Keratinocyte (primary cell): ENCODE results near the gene FOXK2. TPM values are rescaled to one million over a fixed set of nuclear protein-coding genes. Genes with fewer than 3 reads are reported as not detected.

ENCODE experiments used
- DNase-seq: peaks from one replicate; pipeline ENCODE4 v3.0.0-alpha.2; 2011; ENCODE audit warnings: low read depth, missing footprints, low spot score
- FAIRE-seq: peaks from 2 replicates; lab custom pipeline; 2011; peaks lifted over from hg19 to GRCh38; lab: Jason Lieb, UNC
- H2AFZ ChIP-seq: 2 replicates; pipeline ENCODE4 v1.6.0; 2012; ENCODE audit warnings: low read length, control low read depth, inconsistent platforms; ENCODE audit not compliant: control insufficient read depth
- H3K27ac ChIP-seq: 2 replicates; pipeline ENCODE4 v1.5.1; 2011; ENCODE audit warnings: low read length; ENCODE audit not compliant: control insufficient read depth, insufficient read depth
- H3K27me3 ChIP-seq: 3 replicates; pipeline ENCODE4 v1.6.0; 2011; ENCODE audit warnings: low read length; ENCODE audit not compliant: control insufficient read depth, insufficient read depth; ENCODE audit errors: extremely low read depth
- H3K36me3 ChIP-seq, 2 experiments: 2 replicates in 1 of 2; 3 replicates in 1 of 2; pipeline ENCODE4 v1.5.1; 2011; ENCODE audit warnings: low read length in 2 of 2, mild to moderate bottlenecking in 1 of 2; ENCODE audit not compliant: control insufficient read depth in 2 of 2, insufficient read depth in 2 of 2; ENCODE audit errors: extremely low read depth in 1 of 2
- H3K4me1 ChIP-seq: 3 replicates; pipeline ENCODE4 v1.5.1; 2011; ENCODE audit warnings: low read length; ENCODE audit not compliant: control insufficient read depth, insufficient read depth; ENCODE audit errors: extremely low read depth
- H3K4me2 ChIP-seq: 3 replicates; pipeline ENCODE4 v1.6.0; 2011; ENCODE audit warnings: low read depth, low read length; ENCODE audit not compliant: control insufficient read depth, insufficient read depth; ENCODE audit errors: extremely low read depth
- H3K4me3 ChIP-seq, 3 experiments: fragments of 200-600 bp in 1 of 3; sonication (generic) in 1 of 3; 2 replicates in 2 of 3; 3 replicates in 1 of 3; pipeline ENCODE4 v1.5.1; 2011 to 2016; ENCODE audit warnings: low read length in 3 of 3, mild to moderate bottlenecking in 3 of 3, control low read depth in 2 of 3, inconsistent platforms in 1 of 3, low read depth in 1 of 3, mixed read lengths in 1 of 3, mixed run types in 1 of 3, moderate library complexity in 1 of 3; ENCODE audit not compliant: control insufficient read depth in 2 of 3, insufficient read depth in 2 of 3; ENCODE audit errors: extremely low read depth in 1 of 3
- H3K79me2 ChIP-seq: 2 replicates; pipeline ENCODE4 v1.6.0; 2012; ENCODE audit warnings: low read length; ENCODE audit not compliant: control insufficient read depth, insufficient read depth
- H3K9ac ChIP-seq: 3 replicates; pipeline ENCODE4 v1.6.0; 2011; ENCODE audit warnings: low read length; ENCODE audit not compliant: control insufficient read depth, insufficient read depth; ENCODE audit errors: extremely low read depth
- H3K9me1 ChIP-seq: 3 replicates; pipeline ENCODE4 v1.6.0; 2011; ENCODE audit warnings: low read length; ENCODE audit not compliant: control insufficient read depth, insufficient read depth; ENCODE audit errors: extremely low read depth
- H3K9me3 ChIP-seq: 2 replicates; pipeline ENCODE4 v1.5.1; 2012; ENCODE audit warnings: low read depth, low read length; ENCODE audit not compliant: control insufficient read depth
- H4K20me1 ChIP-seq: 3 replicates; pipeline ENCODE4 v1.6.0; 2011; ENCODE audit warnings: low read length; ENCODE audit not compliant: control insufficient read depth, insufficient read depth; ENCODE audit errors: extremely low read depth
- EZH2 ChIP-seq: IDR thresholded peaks from one replicate; pipeline ENCODE4 v1.6.1; 2012; ENCODE audit warnings: inconsistent platforms, mild to moderate bottlenecking, low read length, moderate library complexity
- dilution Hi-C: fragments of 300-500 bp; cut with MboI; formaldehyde crosslinking; loops from one replicate; pipeline ENCODE4 v1.7.0; 2020; ENCODE audit warnings: low sequenced_read_pairs; ENCODE audit not compliant: extremely low pct_ligation_motif_present
- polyA plus RNA-seq, 5 experiments: library from polyadenylated mRNA; depleted of rRNA in 3 of 5; stranded (reverse) in 3 of 5; stranded (forward) in 1 of 5; unstranded in 1 of 5; fragments of >200 nt; gene quantifications; 1 replicate in 1 of 5; 2 replicates in 3 of 5; 3 replicates in 1 of 5; pipeline versions ENCODE4 v1.2.1 to v1.2.3, GENCODE V29; 2011 to 2012; ENCODE audit warnings: missing spikeins in 2 of 5, low read depth in 1 of 5, low replicate concordance in 1 of 5
- TF ChIP-seq, protein P1 (sequence below), 3 experiments: IDR thresholded peaks in 1 of 3; conservative IDR thresholded peaks in 1 of 3; optimal IDR thresholded peaks in 1 of 3; 2 replicates in 2 of 3; 3 replicates in 1 of 3; pipeline versions ENCODE3 to v1.5.1; 2011; ENCODE audit warnings: low read length in 3 of 3, mild to moderate bottlenecking in 3 of 3, moderate library complexity in 2 of 3, control low read depth in 1 of 3, inconsistent platforms in 1 of 3; ENCODE audit not compliant: insufficient read depth in 2 of 3; ENCODE audit errors: extremely low read depth in 1 of 3

FOXK2 gene
- polyA plus RNA-seq, 1 donor (not counting 4 experiments of a cell fraction or from before 2014, with no cell fraction given), result 43.9 TPM

GRCh38 chr17:82487910-82488309 is 31.6 kb upstream of the FOXK2 start:
- dilution Hi-C loops, result no loop called here
- H3K36me3 ChIP-seq, result peaks cover 0 to 12% of the 10 kb centered on the region in 2 experiments
- no peak overlapping the region for H2AFZ ChIP-seq
- H3K4me1 ChIP-seq, result peaks cover 11% of the 10 kb centered on the region
- H3K9ac ChIP-seq, result no peak overlapping the region
- TF ChIP-seq EZH2, result no peak
- H3K9me1 ChIP-seq, result no peaks in the 10 kb centered on the region
- no peak overlapping the region for H3K4me2 ChIP-seq
- H3K4me3 ChIP-seq, result no peak overlapping the region
- FAIRE-seq (no peak), DNase-seq (no peak)
- no peaks in the 10 kb centered on the region for H4K20me1 ChIP-seq
- no peaks in the 10 kb centered on the region for H3K79me2 ChIP-seq
- no peak overlapping the region for H3K27ac ChIP-seq
- no peaks in the 10 kb centered on the region for H3K9me3 ChIP-seq
- H3K27me3 ChIP-seq, result no peaks in the 10 kb centered on the region

DNA sequence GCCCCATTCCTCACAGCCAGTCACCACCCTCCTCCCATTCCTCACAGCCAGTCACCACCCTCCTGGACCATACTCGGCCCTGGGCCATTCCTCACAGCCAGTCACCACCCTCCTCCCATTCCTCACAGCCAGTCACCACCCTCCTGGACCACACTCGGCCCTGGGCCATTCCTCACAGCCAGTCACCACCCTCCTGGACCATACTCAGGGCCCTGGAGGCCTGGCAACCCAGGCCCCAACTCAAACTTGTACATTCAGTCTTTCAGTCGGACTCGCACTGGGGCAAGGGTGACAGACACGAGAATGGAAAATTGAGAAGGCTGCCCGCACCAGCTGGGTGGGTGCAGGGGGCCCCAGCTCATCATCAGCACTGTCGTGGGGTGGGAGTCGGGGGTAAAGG is 30.4 kb upstream of the FOXK2 start:
- Histone ChIP-seq H4K20me1 (no peaks in the 10 kb centered on the region), H3K9me3 (no peaks in the 10 kb centered on the region), H3K4me2 (no peak overlapping the region), H3K27ac (no peak overlapping the region), H3K79me2 (no peaks in the 10 kb centered on the region), H3K9ac (no peak overlapping the region), H3K9me1 (no peaks in the 10 kb centered on the region), H3K4me3 (no peak overlapping the region), H3K27me3 (no peaks in the 10 kb centered on the region), H3K4me1 (peaks cover 23% of the 10 kb centered on the region), H3K36me3 (peaks cover 0 to 6% of the 10 kb centered on the region in 2 experiments), H2AFZ (no peak overlapping the region)
- TF ChIP-seq EZH2, result no peak
- TF ChIP-seq, protein P1, sequence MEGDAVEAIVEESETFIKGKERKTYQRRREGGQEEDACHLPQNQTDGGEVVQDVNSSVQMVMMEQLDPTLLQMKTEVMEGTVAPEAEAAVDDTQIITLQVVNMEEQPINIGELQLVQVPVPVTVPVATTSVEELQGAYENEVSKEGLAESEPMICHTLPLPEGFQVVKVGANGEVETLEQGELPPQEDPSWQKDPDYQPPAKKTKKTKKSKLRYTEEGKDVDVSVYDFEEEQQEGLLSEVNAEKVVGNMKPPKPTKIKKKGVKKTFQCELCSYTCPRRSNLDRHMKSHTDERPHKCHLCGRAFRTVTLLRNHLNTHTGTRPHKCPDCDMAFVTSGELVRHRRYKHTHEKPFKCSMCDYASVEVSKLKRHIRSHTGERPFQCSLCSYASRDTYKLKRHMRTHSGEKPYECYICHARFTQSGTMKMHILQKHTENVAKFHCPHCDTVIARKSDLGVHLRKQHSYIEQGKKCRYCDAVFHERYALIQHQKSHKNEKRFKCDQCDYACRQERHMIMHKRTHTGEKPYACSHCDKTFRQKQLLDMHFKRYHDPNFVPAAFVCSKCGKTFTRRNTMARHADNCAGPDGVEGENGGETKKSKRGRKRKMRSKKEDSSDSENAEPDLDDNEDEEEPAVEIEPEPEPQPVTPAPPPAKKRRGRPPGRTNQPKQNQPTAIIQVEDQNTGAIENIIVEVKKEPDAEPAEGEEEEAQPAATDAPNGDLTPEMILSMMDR (optimal IDR thresholded peaks at IDR 0.05 in 1 of 3, IDR thresholded peaks at IDR 0.05 in 1 of 3, conservative IDR thresholded peaks at IDR 0.05 in 1 of 3; ENCODE audit: extremely low read depth in 1 of 3, insufficient read depth in 2 of 3, low read length in 3 of 3), result no peak
- dilution Hi-C loops, result no loop called here
- FAIRE-seq, result peak; percentile 62
- no peak for DNase-seq
